Measurements from ENCODE around the gene APBA1.

DNA sequence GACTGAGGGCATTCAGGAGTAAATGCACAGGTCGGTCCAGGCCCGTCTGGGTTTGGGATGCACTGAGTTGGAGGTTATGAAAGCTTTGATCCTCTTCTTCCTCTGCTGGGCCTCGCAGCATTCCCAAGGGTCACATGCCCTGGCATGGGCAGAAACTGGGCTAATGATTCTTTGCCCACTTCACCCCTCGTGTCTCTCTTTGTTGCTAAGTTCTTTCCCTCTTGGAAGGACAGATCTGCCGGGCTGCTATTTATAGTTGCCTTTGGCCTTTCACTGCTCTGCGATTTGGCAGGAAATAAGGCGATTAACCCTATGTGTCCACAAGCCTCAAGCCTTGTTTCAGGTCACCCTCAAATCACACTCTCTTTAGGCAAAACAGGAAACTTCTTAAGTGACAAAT, 280.2 kb downstream of the APBA1 start:
- TF ChIP-seq, protein P1, sequence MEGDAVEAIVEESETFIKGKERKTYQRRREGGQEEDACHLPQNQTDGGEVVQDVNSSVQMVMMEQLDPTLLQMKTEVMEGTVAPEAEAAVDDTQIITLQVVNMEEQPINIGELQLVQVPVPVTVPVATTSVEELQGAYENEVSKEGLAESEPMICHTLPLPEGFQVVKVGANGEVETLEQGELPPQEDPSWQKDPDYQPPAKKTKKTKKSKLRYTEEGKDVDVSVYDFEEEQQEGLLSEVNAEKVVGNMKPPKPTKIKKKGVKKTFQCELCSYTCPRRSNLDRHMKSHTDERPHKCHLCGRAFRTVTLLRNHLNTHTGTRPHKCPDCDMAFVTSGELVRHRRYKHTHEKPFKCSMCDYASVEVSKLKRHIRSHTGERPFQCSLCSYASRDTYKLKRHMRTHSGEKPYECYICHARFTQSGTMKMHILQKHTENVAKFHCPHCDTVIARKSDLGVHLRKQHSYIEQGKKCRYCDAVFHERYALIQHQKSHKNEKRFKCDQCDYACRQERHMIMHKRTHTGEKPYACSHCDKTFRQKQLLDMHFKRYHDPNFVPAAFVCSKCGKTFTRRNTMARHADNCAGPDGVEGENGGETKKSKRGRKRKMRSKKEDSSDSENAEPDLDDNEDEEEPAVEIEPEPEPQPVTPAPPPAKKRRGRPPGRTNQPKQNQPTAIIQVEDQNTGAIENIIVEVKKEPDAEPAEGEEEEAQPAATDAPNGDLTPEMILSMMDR (conservative IDR thresholded peaks at IDR 0.05 in 1 of 2, IDR thresholded peaks at IDR 0.05 in 1 of 2; ENCODE audit: extremely low read depth in 1 of 2, insufficient read depth in 1 of 2, low read depth in 1 of 2, low read length in 2 of 2) = no peak
- no peak for TF ChIP-seq EZH2 (IDR thresholded peaks at IDR 0.05; ENCODE audit: borderline replicate concordance, low read length)
